Esophagus squamous epithelium (tissue), 5 donors: ENCODE data around the gene EDEM3. TPM values are rescaled to one million over a fixed set of nuclear protein-coding genes. Genes with fewer than 3 reads are reported as not detected.
"Not testable (repeated sequence)": the region's sequence is repeated elsewhere in the genome, so short reads cannot be mapped to it uniquely, and the experiment has no call there.

Source experiments
- DNase-seq: peaks from one replicate; lab custom pipeline; 2025; lab: John Stamatoyannopoulos, UW
- H3K27ac ChIP-seq, 4 donors: fragments of 200-600 bp; sonication (generic); one replicate each; pipeline ENCODE4 v1.5.1; 2016 to 2019; ENCODE audit warnings: mild to moderate bottlenecking in 1 of 4
- H3K27me3 ChIP-seq, 4 donors: fragments of 200-600 bp; sonication (generic); 1 replicate in 3 of 4; 2 replicates in 1 of 4; pipeline versions ENCODE4 v1.5.1 to v1.6.0; 2017 to 2021; ENCODE audit warnings: antibody characterized with exemption in 1 of 4
- H3K36me3 ChIP-seq, 3 donors: fragments of 200-600 bp; sonication (generic); one replicate each; pipeline ENCODE4 v1.5.1; 2016 to 2019
- H3K4me1 ChIP-seq, 3 donors: fragments of 200-600 bp; sonication (generic); one replicate each; pipeline ENCODE4 v1.5.1; 2017 to 2019
- H3K4me3 ChIP-seq, 4 donors: fragments of 200-600 bp; sonication (generic); 1 replicate in 3 of 4; 2 replicates in 1 of 4; pipeline ENCODE4 v1.5.1; 2016 to 2019; ENCODE audit warnings: mild to moderate bottlenecking in 2 of 4, moderate library complexity in 1 of 4
- H3K9me3 ChIP-seq, 3 donors: fragments of 200-600 bp; sonication (generic); one replicate each; pipeline ENCODE4 v1.5.1; 2016 to 2019
- POLR2A ChIP-seq, 4 donors: fragments of 450-650 bp; IDR thresholded peaks; one replicate each; pipeline ENCODE4 v1.6.1; 2017; ENCODE audit warnings: antibody characterized with exemption in 4 of 4, mild to moderate bottlenecking in 4 of 4, moderate library complexity in 3 of 4
- WGBS, 2 donors: methylation state at CpG; one replicate each; pipeline ENCODE4 v1.1.5; 2018; 5-methylcytosine and 5-hydroxymethylcytosine counted together
- intact Hi-C: fragments of 100-400 bp; cut with DNase I; formaldehyde crosslinking; loops from one replicate; pipeline ENCODE4 v1.15.0; 2022
- total RNA-seq, 4 donors: library from RNA; depleted of rRNA; stranded (reverse); fragments of >200 nt; gene quantifications; one replicate each; pipeline ENCODE4 v1.1.0, GENCODE V29; 2016
- TF ChIP-seq, protein P1 (sequence below), 6 experiments: fragments of 450-650 bp in 4 of 6; fragments of 200-600 bp in 2 of 6; sonication (generic) in 2 of 6; IDR thresholded peaks; one replicate each; pipeline ENCODE4 v1.5.1; 2016 to 2019; ENCODE audit warnings: antibody characterized with exemption in 6 of 6, mild to moderate bottlenecking in 4 of 6, moderate library complexity in 4 of 6
- donor health status: DM: yes; HTN: yes; CAD: no.

Gene EDEM3
- total RNA-seq, 4 donors from 2014 or later = 13.4 to 22.6 (median 20.9) TPM

GRCh38 chr1:184691719-184692324, 62.8 kb downstream of the EDEM3 start:
- peaks cover 0 to 40% (median 8%) of the 10 kb centered on the region in 3 donors for H3K36me3 ChIP-seq
- DNase-seq = no peak
- TF ChIP-seq, protein P1, sequence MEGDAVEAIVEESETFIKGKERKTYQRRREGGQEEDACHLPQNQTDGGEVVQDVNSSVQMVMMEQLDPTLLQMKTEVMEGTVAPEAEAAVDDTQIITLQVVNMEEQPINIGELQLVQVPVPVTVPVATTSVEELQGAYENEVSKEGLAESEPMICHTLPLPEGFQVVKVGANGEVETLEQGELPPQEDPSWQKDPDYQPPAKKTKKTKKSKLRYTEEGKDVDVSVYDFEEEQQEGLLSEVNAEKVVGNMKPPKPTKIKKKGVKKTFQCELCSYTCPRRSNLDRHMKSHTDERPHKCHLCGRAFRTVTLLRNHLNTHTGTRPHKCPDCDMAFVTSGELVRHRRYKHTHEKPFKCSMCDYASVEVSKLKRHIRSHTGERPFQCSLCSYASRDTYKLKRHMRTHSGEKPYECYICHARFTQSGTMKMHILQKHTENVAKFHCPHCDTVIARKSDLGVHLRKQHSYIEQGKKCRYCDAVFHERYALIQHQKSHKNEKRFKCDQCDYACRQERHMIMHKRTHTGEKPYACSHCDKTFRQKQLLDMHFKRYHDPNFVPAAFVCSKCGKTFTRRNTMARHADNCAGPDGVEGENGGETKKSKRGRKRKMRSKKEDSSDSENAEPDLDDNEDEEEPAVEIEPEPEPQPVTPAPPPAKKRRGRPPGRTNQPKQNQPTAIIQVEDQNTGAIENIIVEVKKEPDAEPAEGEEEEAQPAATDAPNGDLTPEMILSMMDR (IDR thresholded peaks at IDR 0.05) = peak in 5 of 6 experiments; percentile 37 to 73 (median 68)
- no peak for TF ChIP-seq POLR2A (IDR thresholded peaks at IDR 0.05)
- H3K27me3 ChIP-seq = no peaks in the 10 kb centered on the region
- H3K4me1 ChIP-seq = no peaks in the 10 kb centered on the region
- no peak overlapping the region for H3K27ac ChIP-seq
- no peaks in the 10 kb centered on the region for H3K9me3 ChIP-seq
- intact Hi-C loops = no loop called here
- no peak overlapping the region for H3K4me3 ChIP-seq
- 22 to 27% methylated on average over 4 of the region's 4 CpGs for WGBS, 2 donors

DNA sequence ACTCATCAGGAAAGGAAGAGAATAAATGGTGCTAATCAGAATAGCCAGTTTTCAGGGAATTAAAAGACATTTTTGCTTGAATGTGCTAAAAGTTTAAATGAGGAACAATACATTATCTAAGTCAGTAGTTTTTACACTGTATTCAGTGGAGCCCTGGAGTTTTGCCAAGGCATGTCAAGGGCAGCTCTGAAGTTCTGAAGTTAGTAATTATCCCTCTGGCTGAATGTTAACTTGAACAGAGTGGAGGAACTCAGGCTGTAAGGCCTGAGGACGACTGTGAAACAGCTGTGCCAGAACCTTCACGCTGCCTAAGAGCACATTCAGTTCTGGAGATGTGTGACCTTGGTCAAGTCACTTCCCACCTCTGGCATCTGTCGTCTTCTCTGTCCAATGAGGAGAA, 68.1 kb downstream of the EDEM3 start:
- 58 to 64% methylated on average over 3 of the region's 3 CpGs for WGBS, 2 donors
- peaks cover 0 to 3% (median under 1%) of the 10 kb centered on the region in 3 donors for H3K9me3 ChIP-seq

GRCh38 chr1:184685116-184685515, 69.5 kb downstream of the EDEM3 start:
- Histone ChIP-seq H3K9me3 (peaks cover 0 to 14% (median 8%) of the 10 kb centered on the region in 3 donors), H3K4me1 (peaks cover 0 to 7% (median 0%) of the 10 kb centered on the region in 3 donors), H3K27ac (no peak overlapping the region), H3K36me3 (no peaks in the 10 kb centered on the region), H3K27me3 (no peaks in the 10 kb centered on the region), H3K4me3 (no peak overlapping the region)
- no peak for DNase-seq
- WGBS, 2 donors = 69 to 74% methylated on average over 5 to 7 of the region's 7 CpGs
- TF ChIP-seq, protein P1 (IDR thresholded peaks at IDR 0.05) = no peak
- no peak for TF ChIP-seq POLR2A (IDR thresholded peaks at IDR 0.05)
- intact Hi-C loops = no loop called here

More for the DNA sequence above, 68.1 kb downstream of the EDEM3 start:
- H3K4me3 ChIP-seq = no peak overlapping the region
- no peak for TF ChIP-seq POLR2A (IDR thresholded peaks at IDR 0.05)
- TF ChIP-seq, protein P1 (IDR thresholded peaks at IDR 0.05) = no peak
- H3K27ac ChIP-seq = no peak overlapping the region
- no peaks in the 10 kb centered on the region for H3K36me3 ChIP-seq
- no peak for DNase-seq
- no peaks in the 10 kb centered on the region for H3K27me3 ChIP-seq
- peaks cover 0 to 7% (median 0%) of the 10 kb centered on the region in 3 donors for H3K4me1 ChIP-seq
- intact Hi-C loops = no loop called here

DNA sequence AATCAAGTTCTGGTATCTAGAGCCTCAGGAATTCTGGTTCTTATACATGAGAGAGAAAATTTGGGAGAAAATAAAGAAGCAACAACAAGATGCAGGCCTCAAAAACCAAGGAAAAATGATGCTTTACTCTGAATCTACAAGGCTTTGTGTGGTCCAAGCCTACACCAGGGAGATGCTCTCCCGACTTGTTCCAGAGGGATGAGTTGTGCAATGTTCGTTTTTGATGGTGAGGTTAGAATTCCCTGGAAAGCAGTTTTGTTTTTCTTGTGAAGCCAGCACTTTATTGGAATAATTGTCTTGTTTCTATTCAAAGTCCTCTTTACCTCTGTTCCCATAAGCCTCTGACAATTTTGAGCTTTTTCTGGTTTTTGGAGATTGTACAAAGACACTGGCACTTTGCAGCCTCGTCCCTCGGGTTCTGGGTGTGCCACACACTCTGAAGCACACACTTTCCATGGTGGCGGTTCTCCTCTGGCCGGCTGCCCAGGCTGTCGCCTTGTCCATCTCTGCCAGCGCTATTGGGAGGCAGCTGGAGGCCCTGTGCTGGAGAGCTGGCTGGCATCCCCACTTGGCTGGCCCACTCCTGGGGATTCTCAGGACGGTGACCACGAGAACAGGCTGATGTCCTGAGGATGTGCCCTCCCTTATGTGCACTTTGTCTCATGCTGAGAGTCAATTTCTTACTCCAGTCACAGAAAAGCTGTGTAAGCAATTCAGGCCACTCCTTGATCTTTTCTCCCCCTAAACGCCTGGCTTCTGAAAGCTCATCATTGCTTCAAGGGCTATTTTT, 70.2 kb downstream of the EDEM3 start:
- H3K36me3 ChIP-seq = no peaks in the 10 kb centered on the region
- 47 to 53% methylated on average over 6 to 10 of the region's 11 CpGs for WGBS, 2 donors
- peaks cover 0 to 14% (median 8%) of the 10 kb centered on the region in 3 donors for H3K9me3 ChIP-seq
- H3K27ac ChIP-seq = no peak overlapping the region
- H3K27me3 ChIP-seq = no peaks in the 10 kb centered on the region
- no peak for DNase-seq
- intact Hi-C loops = no loop called here
- no peak for TF ChIP-seq POLR2A (IDR thresholded peaks at IDR 0.05)
- TF ChIP-seq, protein P1 (IDR thresholded peaks at IDR 0.05) = no peak
- peaks cover 0 to 7% (median 0%) of the 10 kb centered on the region in 3 donors for H3K4me1 ChIP-seq
- no peak overlapping the region for H3K4me3 ChIP-seq

GRCh38 chr1:184682956-184683355, 71.7 kb downstream of the EDEM3 start:
- no peak for DNase-seq
- TF ChIP-seq, protein P1 (IDR thresholded peaks at IDR 0.05) = no peak
- no peak for TF ChIP-seq POLR2A (IDR thresholded peaks at IDR 0.05)
- no peaks in the 10 kb centered on the region for H3K36me3 ChIP-seq
- no peak overlapping the region for H3K27ac ChIP-seq
- peaks cover 0 to 14% (median 8%) of the 10 kb centered on the region in 3 donors for H3K9me3 ChIP-seq
- intact Hi-C loops = no loop called here
- H3K4me1 ChIP-seq = peaks cover 0 to 7% (median 0%) of the 10 kb centered on the region in 3 donors
- no peak overlapping the region for H3K4me3 ChIP-seq
- no peaks in the 10 kb centered on the region for H3K27me3 ChIP-seq
- WGBS, 2 donors = 91% methylated on average over 3 of the region's 3 CpGs

DNA sequence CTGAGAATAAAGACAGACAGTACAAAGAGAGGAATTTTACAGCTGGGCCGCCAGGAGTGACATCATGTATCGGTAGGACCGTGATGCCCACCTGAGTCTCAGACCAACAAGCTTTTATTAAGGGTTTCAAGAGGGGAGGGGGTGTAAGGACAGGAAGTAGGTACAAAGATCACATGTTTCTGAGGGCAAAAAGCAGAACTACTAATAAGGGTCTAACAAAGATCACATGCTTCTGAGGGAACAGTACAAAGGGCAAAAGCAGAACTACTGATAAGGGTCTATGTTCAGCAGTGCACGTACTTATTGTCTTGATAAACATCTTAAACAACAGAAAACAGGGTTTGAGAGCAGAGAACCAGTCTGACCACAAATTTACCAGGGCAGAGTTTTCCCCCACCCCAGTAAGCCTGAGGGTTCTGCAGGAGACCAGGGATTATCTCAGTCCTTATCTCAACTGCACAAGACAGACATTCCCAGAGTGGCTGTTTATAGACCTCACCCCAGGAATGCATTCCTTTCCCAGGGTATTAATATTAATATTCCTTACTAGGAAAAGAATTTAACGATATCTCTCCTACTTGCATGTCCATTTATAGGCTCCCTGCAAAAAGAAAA, 73.9 kb downstream of the EDEM3 start:
- 91 to 94% methylated on average over 5 of the region's 5 CpGs for WGBS, 2 donors
- H3K36me3 ChIP-seq, H3K4me3 ChIP-seq, DNase-seq, H3K27ac ChIP-seq, H3K4me1 ChIP-seq, intact Hi-C loops, H3K27me3 ChIP-seq: not testable (repeated sequence)
- peaks cover 0 to 14% (median 8%) of the 10 kb centered on the region in 3 donors for H3K9me3 ChIP-seq

DNA sequence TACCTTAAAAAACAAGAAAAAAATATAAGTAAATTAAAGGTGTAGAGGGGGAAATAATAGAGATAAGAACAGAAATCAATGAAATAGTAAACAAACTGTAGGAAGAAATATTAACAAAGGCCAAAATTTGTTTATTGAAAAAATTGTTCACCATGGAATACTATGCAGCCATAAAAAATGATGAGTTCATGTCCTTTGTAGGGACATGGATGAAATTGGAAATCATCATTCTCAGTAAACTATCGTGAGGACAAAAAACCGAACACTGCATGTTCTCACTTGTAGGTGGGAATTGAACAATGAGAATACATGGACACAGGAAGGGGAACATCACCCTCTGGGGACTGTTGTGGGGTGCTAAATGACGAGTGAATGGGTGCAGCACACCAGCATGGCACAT, 75.2 kb downstream of the EDEM3 start:
- H3K4me1 ChIP-seq, H3K4me3 ChIP-seq, intact Hi-C loops, DNase-seq, H3K27ac ChIP-seq, H3K36me3 ChIP-seq, H3K27me3 ChIP-seq: not testable (repeated sequence)
- 74 to 78% methylated on average over 3 of the region's 3 CpGs for WGBS, 2 donors
- peaks cover 0 to 14% (median 8%) of the 10 kb centered on the region in 3 donors for H3K9me3 ChIP-seq
